Non-pigmented ciliary epithelial cell (primary cell): ENCODE measurements around the gene PPM1L.
A peak's percentile ranks its signal among the peaks of the same experiment; 100 is the strongest.

Source experiments
- DNase-seq: peaks from one replicate; pipeline ENCODE4 v3.0.0-alpha.2; 2010; ENCODE audit warnings: low read depth

Gene PPM1L

GRCh38 chr3:161042023-161042501 is 286.0 kb downstream of the PPM1L start:
- peak; percentile 47 for DNase-seq

DNA sequence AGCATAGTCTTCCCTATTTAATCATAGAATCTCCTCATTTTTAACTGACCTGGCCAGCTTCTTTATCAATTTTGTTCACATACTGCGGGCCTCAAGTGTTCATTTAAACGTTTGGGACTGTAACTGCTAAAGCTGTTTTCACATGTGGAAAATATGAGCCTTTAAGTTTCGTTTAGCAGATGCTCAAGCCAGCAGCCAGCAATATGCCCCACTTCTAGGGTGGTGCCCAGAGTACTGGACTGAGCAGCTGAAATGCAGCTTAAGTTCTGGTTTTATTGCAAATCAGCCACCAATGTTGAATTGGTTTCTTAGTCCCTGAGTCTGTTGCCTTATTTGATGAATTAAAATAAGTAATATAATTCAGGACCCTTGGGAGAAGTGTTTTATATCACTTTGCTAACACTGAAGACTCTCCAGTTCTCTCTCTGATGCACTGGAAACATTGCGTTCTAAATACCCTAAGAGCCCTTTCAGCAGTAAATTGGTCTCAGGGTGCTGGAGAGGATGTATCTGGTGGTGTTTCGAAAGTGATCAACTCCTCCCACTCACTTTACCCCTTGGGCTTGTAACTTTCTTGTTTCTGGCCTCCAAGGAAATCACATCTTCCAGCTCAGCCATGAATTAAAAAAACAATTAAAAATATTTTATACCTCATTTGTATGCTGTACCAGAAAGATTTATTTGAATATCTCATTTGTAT is 287.5 kb downstream of the PPM1L start:
- DNase-seq = no peak

DNA sequence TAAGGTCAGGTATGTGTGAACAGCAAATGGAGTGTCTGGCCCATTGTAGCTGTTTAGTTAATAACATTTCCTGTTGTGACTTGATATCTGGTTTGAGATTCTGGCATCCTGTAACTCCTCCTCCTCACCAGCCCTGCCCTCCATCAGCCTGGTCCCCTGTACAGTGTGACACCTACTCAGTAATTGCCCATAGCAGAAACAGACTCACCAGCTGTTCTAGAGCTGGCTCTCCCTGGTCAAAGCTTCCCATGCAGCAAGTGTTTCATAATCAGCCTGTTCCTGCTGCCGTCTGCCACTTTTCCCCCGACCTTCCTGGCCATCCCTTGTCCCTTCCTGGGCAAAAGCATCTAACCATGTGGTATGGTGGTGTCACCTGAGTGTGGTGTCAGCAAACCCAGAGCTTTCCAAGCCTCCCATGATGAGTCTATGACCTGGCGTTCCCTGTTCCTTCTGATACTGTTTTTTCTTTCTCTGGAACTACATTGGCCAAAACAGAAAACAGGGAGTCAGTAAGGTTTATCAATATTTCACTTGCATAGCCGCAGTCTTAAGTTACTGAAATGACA is 293.7 kb downstream of the PPM1L start:
- no peak for DNase-seq

DNA sequence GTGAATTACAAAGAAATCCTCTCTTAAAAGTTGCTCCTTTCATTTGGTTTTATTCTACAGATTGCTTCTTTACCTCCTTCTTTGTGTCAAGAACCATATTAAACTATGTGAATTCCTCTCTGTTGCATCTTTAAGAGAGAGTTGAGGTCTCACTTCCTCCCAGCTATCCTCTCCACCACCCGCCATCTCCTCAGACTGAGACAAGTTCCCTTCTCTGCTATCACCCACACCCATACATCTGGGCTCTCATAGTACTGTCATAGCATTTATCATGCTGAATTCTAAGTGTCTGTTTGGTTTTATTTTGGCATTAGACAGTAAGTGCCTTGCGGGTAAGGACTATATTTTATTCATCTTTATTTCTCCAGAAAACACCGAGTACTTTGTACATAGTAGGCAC is 294.9 kb downstream of the PPM1L start:
- DNase-seq = no peak

- DNase-seq = no peak
Observed at GRCh38 chr3:161051856-161052255, 295.8 kb downstream of the PPM1L start.

GRCh38 chr3:161054860-161055604 is 299.0 kb downstream of the PPM1L start:
- no peak for DNase-seq

DNA sequence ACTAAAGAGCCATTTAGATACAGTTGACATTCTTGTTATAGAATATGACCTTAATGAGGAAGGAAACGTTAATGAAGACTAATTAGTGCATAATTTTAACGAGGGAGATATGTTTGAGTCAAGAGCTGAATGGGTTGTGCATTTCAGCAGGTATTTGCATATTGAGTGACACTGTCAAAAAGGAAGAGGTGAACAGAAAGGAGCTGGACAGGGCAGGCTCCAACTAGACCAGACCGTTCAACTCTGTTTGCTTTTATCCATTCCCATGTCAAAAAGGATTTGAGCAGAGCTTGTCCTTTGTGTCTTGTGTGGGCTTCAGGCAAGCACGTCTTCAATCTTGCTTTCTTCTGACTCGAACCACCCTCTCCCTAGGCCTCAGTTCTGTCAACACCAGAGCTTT is 308.4 kb downstream of the PPM1L start:
- no peak for DNase-seq

- DNase-seq = no peak
Observed at GRCh38 chr3:161066930-161067329, 310.9 kb downstream of the PPM1L start.

DNA sequence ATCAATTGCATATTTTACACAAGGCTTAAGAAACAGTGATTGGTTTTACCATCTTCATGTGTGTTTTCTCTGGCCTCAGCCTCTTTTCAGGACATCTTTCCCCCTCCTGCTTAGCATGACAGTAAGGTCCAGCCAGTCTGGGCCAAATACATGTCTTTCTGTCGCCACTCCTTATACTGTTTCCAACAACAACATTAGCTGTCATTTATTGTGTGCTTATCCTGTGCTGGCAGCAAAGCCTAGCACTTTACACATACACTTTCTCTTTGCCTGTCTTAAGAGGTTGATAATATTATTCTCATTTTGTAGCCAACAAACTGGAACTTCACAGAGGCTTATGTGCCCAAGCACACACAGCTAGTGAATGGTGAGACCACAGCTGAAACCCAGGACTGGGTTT is 311.3 kb downstream of the PPM1L start:
- DNase-seq = no peak

GRCh38 chr3:161069511-161070251 is 313.6 kb downstream of the PPM1L start:
- DNase-seq = peak; percentile 43

DNA sequence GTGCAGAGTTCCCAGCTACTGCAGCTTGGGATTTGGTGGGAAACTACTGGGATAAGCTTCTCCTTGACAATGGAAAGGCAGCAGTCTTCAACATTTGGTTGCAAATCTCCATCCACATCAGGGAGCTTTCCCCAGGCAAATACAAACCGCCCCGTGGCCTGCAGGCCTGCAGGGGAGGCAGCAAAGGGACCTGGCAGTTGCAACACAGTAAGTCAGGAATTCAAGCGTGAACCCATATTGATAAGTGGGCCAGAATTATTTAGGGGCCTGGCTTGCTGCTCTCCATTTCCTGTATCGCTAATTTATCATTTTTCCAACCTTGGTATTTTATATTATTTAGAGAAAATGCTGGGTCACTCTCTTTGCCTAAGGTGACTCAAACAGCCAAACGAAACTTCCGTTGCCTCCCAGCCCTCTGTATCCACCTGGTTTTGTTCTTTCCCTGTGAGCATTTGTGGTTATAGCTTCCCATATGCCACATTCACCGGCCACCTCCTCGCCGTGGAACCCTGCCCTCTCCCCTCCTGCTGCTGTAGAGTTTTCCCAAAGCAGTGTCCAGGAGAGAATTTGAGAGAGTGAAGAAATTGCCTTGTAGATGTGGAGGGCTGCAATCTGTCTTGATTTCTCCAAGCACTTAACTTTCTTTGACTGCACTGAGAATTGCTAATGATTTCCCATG is 314.4 kb downstream of the PPM1L start:
- DNase-seq = no peak

DNA sequence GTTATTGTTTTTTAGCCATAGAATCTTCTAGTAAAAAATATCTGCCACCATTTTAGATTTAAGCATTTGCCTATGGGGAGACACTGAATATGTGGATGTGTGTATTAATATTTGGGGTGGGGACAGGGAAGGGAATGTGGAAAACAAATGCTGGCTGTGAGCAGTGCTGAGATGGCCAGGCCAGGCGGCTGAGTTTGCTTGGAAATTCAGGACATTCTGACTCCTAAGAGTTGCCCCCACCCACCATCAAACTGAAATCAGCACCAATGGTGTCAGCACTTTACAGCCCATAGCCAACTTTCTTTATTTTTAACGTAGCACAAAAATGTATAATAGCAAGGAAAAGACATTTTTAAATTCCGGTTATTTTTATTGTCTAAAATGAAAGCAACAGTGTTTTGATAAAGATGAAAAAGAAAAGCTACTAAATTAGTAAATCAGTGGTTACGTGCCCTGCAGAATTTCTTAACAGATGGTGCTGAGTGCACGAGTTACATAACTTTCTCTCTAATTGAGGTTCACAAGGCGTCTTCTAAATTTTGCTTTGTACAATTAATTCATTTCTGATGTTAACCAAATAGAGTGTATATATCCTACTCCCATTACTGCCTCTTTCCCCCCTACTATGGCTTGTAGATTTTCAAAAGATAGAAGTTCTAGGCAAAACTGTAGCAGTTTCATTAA is 315.1 kb downstream of the PPM1L start:
- DNase-seq = no peak

GRCh38 chr3:161072211-161072621 is 316.2 kb downstream of the PPM1L start:
- DNase-seq = no peak

- DNase-seq = no peak
Observed at GRCh38 chr3:161072751-161073150, 316.7 kb downstream of the PPM1L start.

DNA sequence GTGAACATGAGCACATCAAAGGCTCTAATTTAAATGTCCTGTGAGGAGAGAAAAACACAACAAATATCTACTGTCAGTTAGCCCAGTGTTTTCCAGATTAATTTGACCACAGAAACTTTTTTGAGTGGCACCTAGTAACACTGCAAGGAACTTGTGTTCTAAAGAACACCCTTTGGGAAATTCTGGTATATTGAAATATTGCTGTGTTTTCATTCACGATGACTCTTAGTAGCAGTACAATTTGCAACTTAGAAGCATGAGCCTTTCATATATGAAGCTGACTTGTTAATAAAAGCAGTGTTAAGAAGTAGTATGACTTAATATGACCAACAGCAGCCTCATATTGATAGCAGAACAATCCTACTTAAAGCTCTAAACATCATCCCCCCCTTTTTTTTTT is 317.1 kb downstream of the PPM1L start:
- DNase-seq = no peak

- DNase-seq = no peak
Observed at GRCh38 chr3:161081633-161082032, 325.6 kb downstream of the PPM1L start.

DNA sequence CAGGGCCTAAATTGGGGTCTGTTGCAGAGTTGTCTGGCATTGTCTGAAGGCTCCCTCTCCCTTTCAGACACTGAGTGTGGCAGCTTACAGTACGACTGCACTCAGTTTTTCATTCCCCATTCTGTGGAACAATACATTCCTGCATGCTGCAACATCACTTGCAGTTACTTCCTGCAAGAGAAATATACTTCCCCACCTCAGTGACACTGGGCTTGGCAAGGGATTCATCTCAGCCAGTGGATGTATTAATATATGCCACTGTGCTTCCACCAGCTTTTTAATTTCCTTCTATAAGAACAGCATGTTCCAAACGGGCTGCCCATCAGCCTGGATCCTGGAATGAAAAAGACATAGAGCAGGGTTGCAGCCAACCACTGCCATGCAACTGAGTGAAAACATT is 326.0 kb downstream of the PPM1L start:
- DNase-seq = no peak

GRCh38 chr3:161083131-161083530 is 327.1 kb downstream of the PPM1L start:
- DNase-seq = no peak

- DNase-seq = no peak
Observed at GRCh38 chr3:161084277-161084676, 328.2 kb downstream of the PPM1L start.

- DNase-seq = no peak
Observed at GRCh38 chr3:161093895-161094294, 337.9 kb downstream of the PPM1L start.

DNA sequence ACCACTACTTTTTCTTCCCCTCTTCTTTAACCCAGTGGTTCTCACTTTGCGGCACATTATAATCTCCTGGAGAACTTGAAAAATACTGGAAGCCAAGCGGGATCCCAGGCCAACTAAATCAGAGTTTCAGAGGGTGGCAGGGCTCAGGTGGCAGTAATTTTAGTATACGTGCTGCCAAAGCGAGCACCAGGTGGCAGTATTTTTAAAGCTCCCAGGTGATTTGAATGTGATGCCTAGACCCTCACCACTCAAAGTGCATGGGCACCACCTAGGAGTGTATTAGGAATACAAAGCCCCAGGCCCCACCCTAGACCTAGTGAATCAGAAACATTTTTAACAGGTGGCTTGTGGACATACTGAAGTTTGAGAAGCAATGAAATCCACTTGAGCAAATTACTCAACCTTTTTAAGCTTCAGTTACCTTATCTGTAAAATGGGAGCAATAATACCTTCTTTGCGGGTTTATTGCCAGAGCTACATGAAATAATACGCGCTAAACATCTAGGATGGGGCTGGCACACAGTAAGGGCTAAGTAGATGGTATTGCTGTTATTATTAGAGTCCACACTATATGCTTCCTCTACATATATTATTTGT is 340.8 kb downstream of the PPM1L start:
- no peak for DNase-seq
